Peyer's patch (tissue), 4 donors: Measurements from ENCODE around the gene MEST. TPM values are rescaled to one million over a fixed set of nuclear protein-coding genes. Genes with fewer than 3 reads are reported as not detected.

Source experiments
- DNase-seq, 3 donors: peaks; one replicate each; pipeline ENCODE4 v3.0.0-alpha.2; 2017 to 2019
- H3K27ac ChIP-seq, 4 donors: fragments of 200-600 bp; sonication (generic); one replicate each; pipeline ENCODE4 v1.5.1; 2016 to 2019
- H3K27me3 ChIP-seq, 2 donors: fragments of 200-600 bp; sonication (generic); one replicate each; pipeline ENCODE4 v1.5.1; 2019
- H3K36me3 ChIP-seq, 3 donors: fragments of 200-600 bp; sonication (generic); one replicate each; pipeline ENCODE4 v1.5.1; 2016 to 2019
- H3K4me1 ChIP-seq, 4 donors: fragments of 200-600 bp; sonication (generic); one replicate each; pipeline ENCODE4 v1.5.1; 2016 to 2019
- H3K4me3 ChIP-seq, 4 donors: fragments of 200-600 bp; sonication (generic); 1 replicate in 3 of 4; 2 replicates in 1 of 4; pipeline ENCODE4 v1.5.1; 2016 to 2019; ENCODE audit warnings: mild to moderate bottlenecking in 1 of 4
- H3K9me3 ChIP-seq, 4 donors: fragments of 200-600 bp; sonication (generic); one replicate each; pipeline ENCODE4 v1.5.1; 2016 to 2019; ENCODE audit warnings: mild to moderate bottlenecking in 1 of 4
- POLR2A ChIP-seq, 2 donors: fragments of 450-650 bp; IDR thresholded peaks; one replicate each; pipeline ENCODE4 v1.5.1; 2017; ENCODE audit warnings: antibody characterized with exemption in 2 of 2, mild to moderate bottlenecking in 2 of 2, moderate library complexity in 2 of 2
- small RNA-seq, 2 donors: library from RNA; depleted of rRNA; stranded (forward); fragments of <200 nt; gene quantifications; one replicate each; pipeline ENCODE3, GENCODE V24; 2016
- total RNA-seq, 4 donors: library from RNA; depleted of rRNA; stranded (reverse); fragments of >200 nt; gene quantifications; one replicate each; pipeline ENCODE4 v1.1.0, GENCODE V29; 2016
- TF ChIP-seq, protein P1 (sequence below), 6 experiments: fragments of 450-650 bp in 4 of 6; fragments of 200-600 bp in 2 of 6; sonication (generic) in 1 of 6; IDR thresholded peaks; one replicate each; pipeline ENCODE4 v1.5.1; 2017 to 2019; ENCODE audit warnings: antibody characterized with exemption in 6 of 6, mild to moderate bottlenecking in 3 of 6, moderate library complexity in 1 of 6

Gene MEST
- total RNA-seq, 4 donors from 2014 or later: 11.6 to 36.1 (median 27.1) TPM

DNA sequence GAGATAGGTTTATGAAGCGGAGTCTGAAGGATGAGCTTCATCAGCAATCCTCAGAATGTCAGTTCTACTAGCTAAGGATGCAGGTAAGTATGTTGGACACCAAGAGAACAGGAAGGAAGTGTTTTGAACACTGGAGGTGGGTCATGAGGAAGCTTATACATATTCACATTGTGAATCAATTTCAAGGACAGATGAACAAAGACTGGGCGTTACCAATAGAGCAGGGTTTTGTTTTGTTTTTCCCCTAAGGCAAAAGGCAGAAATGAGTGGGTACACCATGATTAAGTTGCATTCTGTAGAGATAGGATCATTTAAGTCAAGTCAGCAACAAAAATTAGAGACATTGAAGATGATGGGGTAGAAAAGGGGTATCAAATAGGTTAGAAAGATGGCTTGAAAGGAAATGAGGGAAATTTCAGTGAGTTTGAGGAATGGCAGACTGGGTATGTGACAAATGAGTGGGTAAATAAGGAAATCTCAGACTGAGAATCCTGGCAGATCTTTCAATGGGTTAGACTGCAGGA, 51.7 kb downstream of the MEST start:
- no peaks in the 10 kb centered on the region for H3K27me3 ChIP-seq
- no peak overlapping the region for H3K4me3 ChIP-seq
- DNase-seq: no peak
- H3K27ac ChIP-seq: no peak overlapping the region
- TF ChIP-seq, protein P1, sequence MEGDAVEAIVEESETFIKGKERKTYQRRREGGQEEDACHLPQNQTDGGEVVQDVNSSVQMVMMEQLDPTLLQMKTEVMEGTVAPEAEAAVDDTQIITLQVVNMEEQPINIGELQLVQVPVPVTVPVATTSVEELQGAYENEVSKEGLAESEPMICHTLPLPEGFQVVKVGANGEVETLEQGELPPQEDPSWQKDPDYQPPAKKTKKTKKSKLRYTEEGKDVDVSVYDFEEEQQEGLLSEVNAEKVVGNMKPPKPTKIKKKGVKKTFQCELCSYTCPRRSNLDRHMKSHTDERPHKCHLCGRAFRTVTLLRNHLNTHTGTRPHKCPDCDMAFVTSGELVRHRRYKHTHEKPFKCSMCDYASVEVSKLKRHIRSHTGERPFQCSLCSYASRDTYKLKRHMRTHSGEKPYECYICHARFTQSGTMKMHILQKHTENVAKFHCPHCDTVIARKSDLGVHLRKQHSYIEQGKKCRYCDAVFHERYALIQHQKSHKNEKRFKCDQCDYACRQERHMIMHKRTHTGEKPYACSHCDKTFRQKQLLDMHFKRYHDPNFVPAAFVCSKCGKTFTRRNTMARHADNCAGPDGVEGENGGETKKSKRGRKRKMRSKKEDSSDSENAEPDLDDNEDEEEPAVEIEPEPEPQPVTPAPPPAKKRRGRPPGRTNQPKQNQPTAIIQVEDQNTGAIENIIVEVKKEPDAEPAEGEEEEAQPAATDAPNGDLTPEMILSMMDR (IDR thresholded peaks at IDR 0.05): no peak
- no peak for TF ChIP-seq POLR2A (IDR thresholded peaks at IDR 0.05)
- H3K4me1 ChIP-seq: no peaks in the 10 kb centered on the region
- H3K36me3 ChIP-seq: peaks cover 0 to 10% (median 0%) of the 10 kb centered on the region in 3 donors
- no peaks in the 10 kb centered on the region for H3K9me3 ChIP-seq

- H3K9me3 ChIP-seq: no peaks in the 10 kb centered on the region
- TF ChIP-seq, protein P1 (IDR thresholded peaks at IDR 0.05): no peak
- TF ChIP-seq POLR2A (IDR thresholded peaks at IDR 0.05): no peak
- H3K27me3 ChIP-seq: no peaks in the 10 kb centered on the region
- peaks cover 0 to 11% (median 0%) of the 10 kb centered on the region in 3 donors for H3K36me3 ChIP-seq
- DNase-seq: no peak
- no peaks in the 10 kb centered on the region for H3K4me1 ChIP-seq
- no peak overlapping the region for H3K27ac ChIP-seq
- H3K4me3 ChIP-seq: no peak overlapping the region
Measured at GRCh38 chr7:130544356-130544755, 52.5 kb downstream of the MEST start.

- H3K4me3 ChIP-seq: no peak overlapping the region
- H3K4me1 ChIP-seq: no peaks in the 10 kb centered on the region
- H3K9me3 ChIP-seq: no peaks in the 10 kb centered on the region
- peaks cover 0 to under 1% (median 0%) of the 10 kb centered on the region in 3 donors for H3K36me3 ChIP-seq
- TF ChIP-seq, protein P1 (IDR thresholded peaks at IDR 0.05): no peak
- TF ChIP-seq POLR2A (IDR thresholded peaks at IDR 0.05): no peak
- H3K27ac ChIP-seq: no peak overlapping the region
- no peaks in the 10 kb centered on the region for H3K27me3 ChIP-seq
- DNase-seq: no peak
Measured at GRCh38 chr7:130553398-130554029, 61.6 kb downstream of the MEST start.

DNA sequence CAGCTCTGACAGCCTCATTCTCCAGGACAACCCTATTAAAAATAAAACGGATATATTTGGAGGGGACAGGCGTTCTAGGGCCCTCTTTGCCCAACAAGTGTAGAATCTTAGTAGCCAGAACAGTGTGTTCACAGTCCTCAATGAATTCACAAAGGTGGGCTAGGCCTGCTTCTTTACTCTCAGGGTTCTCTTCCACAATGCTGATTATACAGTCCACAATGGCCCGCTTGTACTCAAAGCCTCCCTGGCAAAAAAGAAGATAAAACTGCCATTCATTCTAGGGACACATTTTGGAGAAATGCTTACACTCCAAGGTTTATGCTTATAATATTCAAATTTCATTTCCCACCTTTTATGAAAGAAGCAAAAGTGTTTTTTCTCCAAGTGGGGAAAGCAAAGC, 62.6 kb downstream of the MEST start:
- Histone ChIP-seq H3K4me3 (no peak overlapping the region), H3K36me3 (no peaks in the 10 kb centered on the region), H3K27me3 (no peaks in the 10 kb centered on the region), H3K4me1 (no peaks in the 10 kb centered on the region), H3K27ac (no peak overlapping the region), H3K9me3 (no peaks in the 10 kb centered on the region)
- TF ChIP-seq, protein P1 (IDR thresholded peaks at IDR 0.05): no peak
- TF ChIP-seq POLR2A (IDR thresholded peaks at IDR 0.05): no peak
- DNase-seq: no peak

Small RNA genes within 50 kb of the gene (small RNA-seq; reads per million reads assigned to genes)
- gene MIR335 (0 reads per million in 2 donors), gene RF02148 (0 reads per million in 2 donors), gene RF02149 (0 reads per million in 2 donors), gene RF02150 (0 reads per million in 2 donors)

Other genes with a start within 250 kb of the MEST start
- gene CPA2, start 225.2 kb upstream of the MEST start, total RNA-seq: 10 to 100 TPM in 1 of 4 donors, 1 to 10 TPM in 2, not detected in 1; 2.6 to 12.6 (median 2.7) TPM
- not detected for gene CPA4, start 198.9 kb upstream of the MEST start, total RNA-seq
- gene CPA5, start 147.3 kb upstream of the MEST start, total RNA-seq: not detected
- gene CPA1, start 111.6 kb upstream of the MEST start, total RNA-seq: not detected
- 10 to 100 TPM in 1 of 4 donors, 1 to 10 TPM in 3; 1.9 to 14.0 (median 5.6) TPM for gene CEP41, start 51.1 kb upstream of the MEST start, total RNA-seq
- gene COPG2, start 176.7 kb downstream of the MEST start, total RNA-seq: 10 to 100 TPM in 3 of 4 donors, 1 to 10 TPM in 1; 5.3 to 14.9 (median 12.0) TPM
- gene TSGA13, start 194.5 kb downstream of the MEST start, total RNA-seq: not detected
- not detected for gene KLF14, start 242.1 kb downstream of the MEST start, total RNA-seq